Measurements from ENCODE around the gene GALNT4.

Gene GALNT4

GRCh38 chr12:89490922-89491321 is 33.7 kb downstream of the GALNT4 start:
- DNase-seq: no peak

GRCh38 chr12:89486264-89486663 is 38.3 kb downstream of the GALNT4 start:
- no peak for DNase-seq

GRCh38 chr12:89484470-89484869 is 40.1 kb downstream of the GALNT4 start:
- no peak for DNase-seq

- no peak for DNase-seq
Observed at GRCh38 chr12:89481213-89481914, 43.2 kb downstream of the GALNT4 start.

GRCh38 chr12:89479982-89480381 is 44.6 kb downstream of the GALNT4 start:
- no peak for DNase-seq

- no peak for DNase-seq
Observed at GRCh38 chr12:89477633-89478279, 46.8 kb downstream of the GALNT4 start.

GRCh38 chr12:89476904-89477595 is 47.5 kb downstream of the GALNT4 start:
- no peak for DNase-seq

GRCh38 chr12:89476232-89476631 is 48.4 kb downstream of the GALNT4 start:
- DNase-seq: no peak

GRCh38 chr12:89475203-89475990 is 49.2 kb downstream of the GALNT4 start:
- no peak for DNase-seq

- no peak for DNase-seq
Observed at GRCh38 chr12:89474615-89475014, 50.0 kb downstream of the GALNT4 start.

All from CD4-positive, alpha-beta T cell treated with Interleukin-12 subunit alpha and Interleukin-12 subunit beta, for 1 hour (primary cell).